ENCODE measurements around the gene HCFC2. TPM values are rescaled to one million over a fixed set of nuclear protein-coding genes. Genes with fewer than 3 reads are reported as not detected.

Gene HCFC2
- total and polyA plus RNA-seq, 2 of the 8 experiments (the other 6 are each of a cell fraction or from before 2014, with no cell fraction given) = 0.62 to 1.8 TPM

- TF ChIP-seq KDM1A (IDR thresholded peaks at IDR 0.05; ENCODE audit: borderline replicate concordance, low read length) = no peak
- TF ChIP-seq CREB1 (IDR thresholded peaks at IDR 0.05) = no peak
- TF ChIP-seq E2F6 (IDR thresholded peaks at IDR 0.05) = no peak
- no peak for TF ChIP-seq RXRA (IDR thresholded peaks at IDR 0.05; ENCODE audit: insufficient read depth, low read depth, low read length)
These were observed 21.8 kb upstream of the HCFC2 start (continued) for GRCh38 chr12:104042580-104042979.

Data from H1 (cell line).